ENCODE measurements around the gene DLEC1.

DNA sequence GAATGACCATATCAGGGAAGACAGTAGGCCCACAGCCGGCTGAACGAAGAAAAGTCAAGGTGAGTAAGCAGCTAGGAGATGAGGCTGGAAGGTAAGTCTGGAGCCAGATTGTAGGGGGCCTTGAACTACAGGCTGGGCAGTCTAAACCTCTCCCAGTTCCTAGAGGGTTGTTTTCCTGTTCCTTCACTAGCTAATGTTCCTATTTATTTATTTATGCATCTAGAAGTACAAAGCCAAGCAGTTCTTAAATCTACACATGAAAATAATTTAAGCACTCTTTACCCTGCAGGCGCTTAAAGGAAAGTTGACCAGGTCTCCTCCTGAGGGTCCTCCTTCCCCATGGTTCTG, 94.2 kb downstream of the DLEC1 start:
- TF ChIP-seq TOX (CRISPR knock-in tag; IDR thresholded peaks at IDR 0.05; ENCODE audit: borderline replicate concordance) (no peak), ARNTL (CRISPR knock-in tag; IDR thresholded peaks at IDR 0.05; ENCODE audit: borderline replicate concordance, low read depth) (no peak), CSDC2 (CRISPR knock-in tag; IDR thresholded peaks at IDR 0.05) (no peak), TSHZ2 (CRISPR knock-in tag; IDR thresholded peaks at IDR 0.05) (no peak), ESRRG (CRISPR knock-in tag; IDR thresholded peaks at IDR 0.05) (no peak)

Data from SK-N-SH treated with all-trans-retinoic acid at 6 μM for 48 hours (cell line).